ENCODE results near the gene LMX1B. TPM values are rescaled to one million over a fixed set of nuclear protein-coding genes. Genes with fewer than 3 reads are reported as not detected.

LMX1B gene
- total RNA-seq, 1 experiment from 2014 or later, result 11.3 TPM

- RAD21 ChIA-PET (ENCODE audit: low non-redundant PET in 1 of 2, low total read pairs in 2 of 2, uncharacterized antibody in 2 of 2, unreplicated experiment in 2 of 2), result no interaction called here
- H3K9me2 ChIP-seq (ENCODE audit: insufficient read depth), result no peaks in the 10 kb centered on the region
- H4K20me1 ChIP-seq (ENCODE audit: insufficient read depth), result no peaks in the 10 kb centered on the region
- POLR2A ChIA-PET, result no interaction called here
- H3K9me3 ChIP-seq (ENCODE audit: control insufficient read depth in 1 of 2, insufficient read depth in 1 of 2, low read depth in 1 of 2, low read length in 2 of 2), result no peaks in the 10 kb centered on the region
- H3K4me2 ChIP-seq (ENCODE audit: low read length), result peak overlapping the region; percentile 81
- peaks cover 19 to 35% of the 10 kb centered on the region in 2 experiments for H3K4me1 ChIP-seq (ENCODE audit: control insufficient read depth in 1 of 2, insufficient read depth in 2 of 2, low read length in 2 of 2)
- CTCF ChIA-PET, result no interaction called here
- BruUV-seq (replicated peaks), result no TSS peak
- peak overlapping the region; percentile 50 for H2AFZ ChIP-seq (ENCODE audit: low read depth, low read length, poor library complexity, severe bottlenecking)
- H3K9ac ChIP-seq (ENCODE audit: low read length), result peak overlapping the region; percentile 73
- ATAC-seq (peak; percentile 89), DNase-seq (ENCODE audit: low read depth, low spot score) (peak; percentile 36)
- intact Hi-C loops (cut with micrococcal nuclease), result loop anchor here (5.0 kb wide), 1 partner anchor 50 kb away; no protein-coding TSS in a partner anchor
- H3K27me3 ChIP-seq (ENCODE audit: insufficient read depth, low read length), result no peaks in the 10 kb centered on the region
- TF ChIP-seq EZH2phosphoT487 (IDR thresholded peaks at IDR 0.05; ENCODE audit: borderline replicate concordance) (no peak), POLR2AphosphoS5 (IDR thresholded peaks at IDR 0.05; ENCODE audit: low read depth, low read length) (peak; percentile 36; the same call in 1 of the 2 replicates), ZFX (IDR thresholded peaks at IDR 0.05) (peak; percentile 68; the same call in 1 of the 2 replicates), REST (IDR thresholded peaks at IDR 0.05; ENCODE audit: low read depth) (no peak), ATF3 (IDR thresholded peaks at IDR 0.05) (no peak), EZH2 (IDR thresholded peaks at IDR 0.05) (no peak), YY1 (IDR thresholded peaks at IDR 0.05; ENCODE audit: extremely low read depth, insufficient replicate concordance, low read depth, low read length) (no peak), SP1 (IDR thresholded peaks at IDR 0.05; ENCODE audit: low read depth) (no peak), EGR1 (IDR thresholded peaks at IDR 0.05; ENCODE audit: low read depth) (no peak)
- H3K36me3 ChIP-seq (ENCODE audit: control insufficient read depth in 1 of 2, insufficient read depth in 2 of 2, low read length in 2 of 2), result no peaks in the 10 kb centered on the region
- H3K79me2 ChIP-seq (ENCODE audit: insufficient read depth, low read length), result no peaks in the 10 kb centered on the region
- H3K4me3 ChIP-seq (replicated peaks in 1 of 2; ENCODE audit: low read depth in 1 of 2, low read length in 2 of 2), result peak overlapping the region; percentile 54 to 68
- peak overlapping the region; percentile 66 for H3K27ac ChIP-seq (ENCODE audit: low read depth, low read length)
Measured at GRCh38 chr9:126722252-126722921, 108.7 kb downstream of the LMX1B start.

Data from HCT116 (cell line).